Ovary (tissue), 3 donors: ENCODE data around the gene DEDD.

Source experiments
- CTCF ChIP-seq, 3 donors: fragments of 450-650 bp in 2 of 3; fragments of 200-600 bp in 1 of 3; IDR thresholded peaks; one replicate each; pipeline versions ENCODE4 v1.5.1 to v1.8.0; 2016 to 2022; ENCODE audit warnings: antibody characterized with exemption in 3 of 3, mild to moderate bottlenecking in 1 of 3
- EP300 ChIP-seq: sonication (generic); formaldehyde crosslinking; IDR thresholded peaks from one replicate; pipeline ENCODE4 v1.6.1; 2017; ENCODE audit warnings: antibody characterized with exemption
- donor health status: DM: no; HTN: no; CAD: no.

DNA sequence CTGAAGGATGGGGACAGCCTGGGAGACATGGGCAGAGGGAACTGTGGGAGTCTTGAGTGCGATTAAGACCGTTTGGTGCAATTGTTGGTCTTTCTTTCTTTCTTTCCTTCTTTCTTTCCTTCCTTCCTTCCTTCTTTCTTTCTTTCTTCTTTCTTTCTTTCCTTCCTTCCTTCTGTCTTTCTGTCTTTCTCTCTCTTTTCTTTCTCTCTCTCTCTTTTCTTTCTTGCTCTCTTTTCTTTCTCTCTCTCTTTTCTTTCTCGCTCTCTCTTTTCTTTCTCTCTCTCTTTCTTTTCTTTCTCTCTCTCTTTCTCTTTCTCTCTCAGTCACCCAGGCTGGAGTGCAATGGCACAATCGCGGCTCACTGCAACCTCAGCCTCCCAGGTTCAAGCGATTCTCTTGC, 37.2 kb downstream of the DEDD start:
- no peak for TF ChIP-seq EP300
- TF ChIP-seq CTCF (IDR thresholded peaks at IDR 0.05), result no peak
